B cell (primary cell): ENCODE results near the gene SASH1. TPM values are rescaled to one million over a fixed set of nuclear protein-coding genes. Genes with fewer than 3 reads are reported as not detected.

ENCODE experiments used
- ATAC-seq: fragments of 200-7000 bp; cut with Tn5 transposase; one replicate; pipeline ENCODE4 v1.10.0; 2021; ENCODE audit warnings: low read depth, mild to moderate bottlenecking, moderate number of reproducible peaks, moderate library complexity
- CTCF ChIA-PET: fragments of 350-600 bp; sonication (Branson Sonifier 250); formaldehyde crosslinking; loops from one replicate; lab custom pipeline; 2021; ENCODE audit warnings: antibody characterized with exemption, inconsistent platforms; lab: Charles Lee
- POLR2A ChIA-PET: fragments of 350-600 bp; sonication (Branson Sonifier 250); formaldehyde crosslinking; loops from one replicate; lab custom pipeline; 2021; ENCODE audit warnings: antibody characterized with exemption; lab: Charles Lee
- DNase-seq: peaks from one replicate; pipeline ENCODE4 v3.0.0; 2013
- H2AFZ ChIP-seq: 2 replicates; pipeline ENCODE4 v1.6.1; 2012; ENCODE audit warnings: mild to moderate bottlenecking, low read depth, low read length; ENCODE audit not compliant: insufficient read depth, poor library complexity, severe bottlenecking
- H3K27ac ChIP-seq, 2 donors: 1 replicate in 1 of 2; 2 replicates in 1 of 2; pipeline ENCODE4 v1.5.1; 2012 to 2013; ENCODE audit warnings: low read length in 2 of 2, mild to moderate bottlenecking in 2 of 2, moderate library complexity in 1 of 2
- H3K27me3 ChIP-seq, 4 experiments: fragments of 200-600 bp in 1 of 4; sonication (generic) in 1 of 4; replicated peaks in 1 of 4; 1 replicate in 2 of 4; 2 replicates in 2 of 4; pipeline versions ENCODE4 v1.6.1 to v1.7.0; 2013 to 2016; ENCODE audit warnings: low read length in 3 of 4, mild to moderate bottlenecking in 2 of 4, mixed read lengths in 1 of 4, moderate library complexity in 1 of 4; ENCODE audit not compliant: insufficient read depth in 4 of 4, control insufficient read depth in 3 of 4; ENCODE audit errors: control extremely low read depth in 1 of 4
- H3K36me3 ChIP-seq, 2 experiments: replicated peaks in 1 of 2; 1 replicate in 1 of 2; 2 replicates in 1 of 2; pipeline versions ENCODE4 v1.6.1 to v1.7.1; 2013; ENCODE audit warnings: low read length in 1 of 2; ENCODE audit not compliant: insufficient read depth in 2 of 2, control insufficient read depth in 1 of 2; ENCODE audit errors: control extremely low read depth in 1 of 2, extremely low read depth in 1 of 2
- H3K4me1 ChIP-seq, 2 donors: fragments of 200-600 bp in 1 of 2; sonication (generic) in 1 of 2; 1 replicate in 1 of 2; 2 replicates in 1 of 2; pipeline versions ENCODE4 v1.5.1 to v1.6.1; 2013 to 2017; ENCODE audit warnings: low read length in 2 of 2; ENCODE audit not compliant: control insufficient read depth in 2 of 2, insufficient read depth in 2 of 2
- H3K4me2 ChIP-seq: replicated peaks from 2 replicates; pipeline ENCODE3; 2012; ENCODE audit warnings: mild to moderate bottlenecking, low read depth, low read length; ENCODE audit not compliant: poor library complexity, severe bottlenecking
- H3K4me3 ChIP-seq, 5 experiments: fragments of 200-600 bp in 1 of 5; sonication (generic) in 1 of 5; 1 replicate in 3 of 5; 2 replicates in 2 of 5; pipeline versions ENCODE4 v1.5.1 to v1.7.0; 2011 to 2016; ENCODE audit warnings: low read length in 4 of 5, mild to moderate bottlenecking in 4 of 5, low read depth in 2 of 5, control low read depth in 1 of 5, moderate library complexity in 1 of 5; ENCODE audit not compliant: insufficient read depth in 1 of 5; ENCODE audit errors: control extremely low read depth in 1 of 5, extremely low read depth in 1 of 5
- H3K79me2 ChIP-seq: fragments of 200-600 bp; sonication (generic); one replicate; pipeline ENCODE4 v1.6.0; 2016; ENCODE audit warnings: low read length; ENCODE audit not compliant: control insufficient read depth, insufficient read depth
- H3K9ac ChIP-seq: fragments of 200-600 bp; sonication (generic); 2 replicates; pipeline ENCODE4 v1.6.1; 2017; ENCODE audit warnings: mild to moderate bottlenecking, low read length, moderate library complexity
- H3K9me3 ChIP-seq, 3 donors: one replicate each; pipeline versions ENCODE4 v1.6.1 to v1.7.1; 2013; ENCODE audit warnings: low read length in 2 of 3; ENCODE audit not compliant: control insufficient read depth in 2 of 3, insufficient read depth in 1 of 3; ENCODE audit errors: control extremely low read depth in 1 of 3
- H4K20me1 ChIP-seq: 2 replicates; pipeline ENCODE4 v1.6.0; 2012; ENCODE audit warnings: mild to moderate bottlenecking, low read length; ENCODE audit not compliant: insufficient read depth, control insufficient read depth, poor library complexity, severe bottlenecking
- H3K27ac Mint-ChIP-seq: one replicate; pipeline ENCODE4 v1.8.0; 2021; ENCODE audit warnings: mixed read lengths
- H3K27me3 Mint-ChIP-seq: one replicate; pipeline ENCODE4 v1.8.0; 2021; ENCODE audit warnings: mixed read lengths
- H3K4me1 Mint-ChIP-seq: one replicate; pipeline ENCODE4 v1.8.0; 2021; ENCODE audit warnings: mixed read lengths
- H3K4me3 Mint-ChIP-seq: one replicate; pipeline ENCODE4 v1.8.0; 2021; ENCODE audit warnings: mixed read lengths
- H3K9me3 Mint-ChIP-seq: one replicate; pipeline ENCODE4 v1.8.0; 2022; ENCODE audit warnings: mixed read lengths; ENCODE audit not compliant: insufficient read depth
- EZH2 ChIP-seq: IDR thresholded peaks from 2 replicates; pipeline ENCODE4 v1.6.1; 2012; ENCODE audit warnings: borderline replicate concordance, low read depth, mild to moderate bottlenecking, moderate library complexity, low read length; ENCODE audit not compliant: insufficient read depth, poor library complexity, severe bottlenecking
- WGBS: methylation state at CpG from one replicate; pipeline ENCODE4 v1.1.5; 2013; ENCODE audit warnings: missing lambda C conversion rate; ENCODE audit not compliant: insufficient coverage; 5-methylcytosine and 5-hydroxymethylcytosine counted together
- intact Hi-C: fragments of 100-400 bp; cut with micrococcal nuclease; formaldehyde crosslinking; loops from one replicate; pipeline ENCODE4 v1.10.0; 2022
- polyA plus RNA-seq: library from polyadenylated mRNA; depleted of rRNA; stranded (reverse); fragments of >200 nt; gene quantifications from 2 replicates; pipeline ENCODE4 v1.2.3, GENCODE V29; 2012
- total RNA-seq, 2 donors: library from RNA; stranded (reverse); fragments of 120-200 nt in 1 of 2; gene quantifications; 1 replicate in 1 of 2; 2 replicates in 1 of 2; pipeline versions ENCODE4 v1.2.3 to v1.2.4, GENCODE V29; 2013 to 2022
- TF ChIP-seq, protein P1 (sequence below): fragments of 200-600 bp; IDR thresholded peaks from one replicate; pipeline ENCODE4 v1.8.0; 2022; ENCODE audit warnings: antibody characterized with exemption, mild to moderate bottlenecking

Gene SASH1
- total and polyA plus RNA-seq, 2 donors (not counting 1 experiment from before 2014, with no cell fraction given) = 0.01 to 0.07 TPM

DNA sequence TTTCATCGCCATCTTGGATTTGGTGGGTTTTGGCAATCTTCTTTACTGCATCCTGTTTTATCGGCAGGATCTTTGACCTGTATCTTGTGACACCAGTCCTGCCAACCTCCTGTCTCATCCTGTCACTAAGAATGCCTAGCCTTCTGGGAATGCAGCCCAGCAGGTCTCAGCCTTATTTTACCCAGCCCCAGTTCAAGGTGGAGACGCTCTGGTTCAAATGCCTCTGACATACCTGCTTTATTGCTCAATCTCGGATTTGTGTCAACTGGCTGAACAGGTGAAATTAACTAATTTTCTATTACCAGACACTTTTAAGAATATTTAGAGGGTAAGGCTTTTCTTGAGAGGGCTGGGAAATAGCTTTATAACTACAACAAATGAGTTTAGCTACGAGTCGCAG, 102.5 kb downstream of the SASH1 start:
- ATAC-seq (no peak), DNase-seq (no peak)
- Mint-ChIP-seq H3K4me1 (no peaks in the 10 kb centered on the region), H3K9me3 (no peaks in the 10 kb centered on the region), H3K27ac (no peak overlapping the region), H3K27me3 (peaks cover 21% of the 10 kb centered on the region), H3K4me3 (no peak overlapping the region)
- no peak overlapping the region for H3K4me2 ChIP-seq
- H3K27me3 ChIP-seq = peaks cover 0 to 11% (median 0%) of the 10 kb centered on the region in 4 experiments
- TF ChIP-seq, protein P1, sequence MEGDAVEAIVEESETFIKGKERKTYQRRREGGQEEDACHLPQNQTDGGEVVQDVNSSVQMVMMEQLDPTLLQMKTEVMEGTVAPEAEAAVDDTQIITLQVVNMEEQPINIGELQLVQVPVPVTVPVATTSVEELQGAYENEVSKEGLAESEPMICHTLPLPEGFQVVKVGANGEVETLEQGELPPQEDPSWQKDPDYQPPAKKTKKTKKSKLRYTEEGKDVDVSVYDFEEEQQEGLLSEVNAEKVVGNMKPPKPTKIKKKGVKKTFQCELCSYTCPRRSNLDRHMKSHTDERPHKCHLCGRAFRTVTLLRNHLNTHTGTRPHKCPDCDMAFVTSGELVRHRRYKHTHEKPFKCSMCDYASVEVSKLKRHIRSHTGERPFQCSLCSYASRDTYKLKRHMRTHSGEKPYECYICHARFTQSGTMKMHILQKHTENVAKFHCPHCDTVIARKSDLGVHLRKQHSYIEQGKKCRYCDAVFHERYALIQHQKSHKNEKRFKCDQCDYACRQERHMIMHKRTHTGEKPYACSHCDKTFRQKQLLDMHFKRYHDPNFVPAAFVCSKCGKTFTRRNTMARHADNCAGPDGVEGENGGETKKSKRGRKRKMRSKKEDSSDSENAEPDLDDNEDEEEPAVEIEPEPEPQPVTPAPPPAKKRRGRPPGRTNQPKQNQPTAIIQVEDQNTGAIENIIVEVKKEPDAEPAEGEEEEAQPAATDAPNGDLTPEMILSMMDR = no peak
- no peak for TF ChIP-seq EZH2
- H3K36me3 ChIP-seq = no peaks in the 10 kb centered on the region
- no peak overlapping the region for H2AFZ ChIP-seq
- intact Hi-C loops = no loop called here
- no peaks in the 10 kb centered on the region for H3K4me1 ChIP-seq
- ChIA-PET CTCF (no interaction called here), POLR2A (no interaction called here)
- H3K4me3 ChIP-seq = no peak overlapping the region
- H4K20me1 ChIP-seq = no peaks in the 10 kb centered on the region
- H3K9ac ChIP-seq = no peak overlapping the region
- WGBS = 93% methylated on average over 4 of the region's 6 CpGs
- no peaks in the 10 kb centered on the region for H3K9me3 ChIP-seq
- no peaks in the 10 kb centered on the region for H3K79me2 ChIP-seq
- no peak overlapping the region for H3K27ac ChIP-seq

DNA sequence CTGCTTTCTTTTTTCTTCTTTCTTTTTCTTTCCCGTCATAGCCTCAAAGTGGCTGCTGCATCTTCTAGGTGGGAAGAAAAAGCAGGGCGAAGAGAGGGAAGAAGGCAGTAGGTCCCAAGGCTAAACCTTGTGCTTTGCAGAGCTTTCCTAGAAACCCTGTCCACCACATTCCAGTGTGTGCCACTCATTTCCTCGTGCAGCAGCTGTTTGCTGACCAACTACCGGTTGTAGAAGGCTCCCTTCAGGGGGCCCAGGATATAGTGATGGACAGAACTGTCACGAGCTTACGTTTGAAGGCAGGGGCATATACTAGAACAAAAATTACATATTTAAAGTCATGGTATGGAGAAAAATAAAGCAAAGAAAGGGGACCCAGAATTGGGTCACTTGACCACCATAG, 103.0 kb downstream of the SASH1 start:
- Histone ChIP-seq H3K9ac (no peak overlapping the region), H3K4me1 (no peaks in the 10 kb centered on the region), H3K9me3 (no peaks in the 10 kb centered on the region), H3K27me3 (peaks cover 0 to 11% (median 0%) of the 10 kb centered on the region in 4 experiments), H4K20me1 (no peaks in the 10 kb centered on the region), H3K79me2 (no peaks in the 10 kb centered on the region), H2AFZ (no peak overlapping the region), H3K4me2 (no peak overlapping the region), H3K27ac (no peak overlapping the region), H3K36me3 (no peaks in the 10 kb centered on the region), H3K4me3 (no peak overlapping the region)
- H3K4me3 Mint-ChIP-seq = no peak overlapping the region
- peaks cover 19% of the 10 kb centered on the region for H3K27me3 Mint-ChIP-seq
- intact Hi-C loops = no loop called here
- no peak overlapping the region for H3K27ac Mint-ChIP-seq
- DNase-seq (no peak), ATAC-seq (no peak)
- TF ChIP-seq, protein P1 = no peak
- TF ChIP-seq EZH2 = no peak
- 80% methylated on average over 3 of the region's 6 CpGs for WGBS
- ChIA-PET POLR2A (no interaction called here), CTCF (no interaction called here)
- no peaks in the 10 kb centered on the region for H3K4me1 Mint-ChIP-seq
- no peaks in the 10 kb centered on the region for H3K9me3 Mint-ChIP-seq
